Measurements from ENCODE around the gene DDC. TPM values are rescaled to one million over a fixed set of nuclear protein-coding genes. Genes with fewer than 3 reads are reported as not detected.
"Not testable (repeated sequence)": the region's sequence is repeated elsewhere in the genome, so short reads cannot be mapped to it uniquely, and the experiment has no call there.

DDC gene
- total and polyA plus RNA-seq, 9 donors: 0.24 to 3.3 (median 0.72) TPM

DNA sequence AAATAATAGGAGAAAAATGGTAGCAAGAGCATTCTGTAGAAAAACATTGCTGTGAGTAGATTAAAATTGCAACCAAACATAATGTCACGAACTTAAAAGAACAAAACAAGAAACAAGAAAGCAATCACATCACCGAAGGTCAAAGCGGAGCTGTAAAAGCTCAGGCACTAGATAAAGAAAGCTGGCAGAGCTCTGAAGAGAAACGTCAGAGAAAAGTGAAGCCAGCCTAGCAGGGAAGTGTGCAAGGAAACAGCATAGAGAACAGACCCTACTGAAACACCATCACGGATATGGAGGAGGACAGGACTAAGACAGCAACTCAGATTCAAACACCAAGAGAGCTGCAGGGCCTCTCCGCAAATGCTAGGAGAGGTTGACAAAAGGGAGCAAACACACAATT lies 22.5 kb upstream of the DDC start:
- no peak overlapping the region for H3K4me3 ChIP-seq
- no peaks in the 10 kb centered on the region for H3K27me3 ChIP-seq
- no peaks in the 10 kb centered on the region for H3K9me3 ChIP-seq
- H3K4me1 ChIP-seq (ENCODE audit: insufficient read depth): no peaks in the 10 kb centered on the region
- no peak for DNase-seq
- no peak overlapping the region for H3K27ac ChIP-seq
- intact Hi-C loops (cut with DNase I): no loop called here
- no peak for TF ChIP-seq EP300 (IDR thresholded peaks at IDR 0.05)
- TF ChIP-seq, protein P1, sequence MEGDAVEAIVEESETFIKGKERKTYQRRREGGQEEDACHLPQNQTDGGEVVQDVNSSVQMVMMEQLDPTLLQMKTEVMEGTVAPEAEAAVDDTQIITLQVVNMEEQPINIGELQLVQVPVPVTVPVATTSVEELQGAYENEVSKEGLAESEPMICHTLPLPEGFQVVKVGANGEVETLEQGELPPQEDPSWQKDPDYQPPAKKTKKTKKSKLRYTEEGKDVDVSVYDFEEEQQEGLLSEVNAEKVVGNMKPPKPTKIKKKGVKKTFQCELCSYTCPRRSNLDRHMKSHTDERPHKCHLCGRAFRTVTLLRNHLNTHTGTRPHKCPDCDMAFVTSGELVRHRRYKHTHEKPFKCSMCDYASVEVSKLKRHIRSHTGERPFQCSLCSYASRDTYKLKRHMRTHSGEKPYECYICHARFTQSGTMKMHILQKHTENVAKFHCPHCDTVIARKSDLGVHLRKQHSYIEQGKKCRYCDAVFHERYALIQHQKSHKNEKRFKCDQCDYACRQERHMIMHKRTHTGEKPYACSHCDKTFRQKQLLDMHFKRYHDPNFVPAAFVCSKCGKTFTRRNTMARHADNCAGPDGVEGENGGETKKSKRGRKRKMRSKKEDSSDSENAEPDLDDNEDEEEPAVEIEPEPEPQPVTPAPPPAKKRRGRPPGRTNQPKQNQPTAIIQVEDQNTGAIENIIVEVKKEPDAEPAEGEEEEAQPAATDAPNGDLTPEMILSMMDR (IDR thresholded peaks at IDR 0.05): no peak
- TF ChIP-seq POLR2A (IDR thresholded peaks at IDR 0.05): no peak
- WGBS, 3 donors: 63 to 72% (median 72%) methylated on average over 6 of the region's 6 CpGs
- H3K36me3 ChIP-seq: no peaks in the 10 kb centered on the region

DNA sequence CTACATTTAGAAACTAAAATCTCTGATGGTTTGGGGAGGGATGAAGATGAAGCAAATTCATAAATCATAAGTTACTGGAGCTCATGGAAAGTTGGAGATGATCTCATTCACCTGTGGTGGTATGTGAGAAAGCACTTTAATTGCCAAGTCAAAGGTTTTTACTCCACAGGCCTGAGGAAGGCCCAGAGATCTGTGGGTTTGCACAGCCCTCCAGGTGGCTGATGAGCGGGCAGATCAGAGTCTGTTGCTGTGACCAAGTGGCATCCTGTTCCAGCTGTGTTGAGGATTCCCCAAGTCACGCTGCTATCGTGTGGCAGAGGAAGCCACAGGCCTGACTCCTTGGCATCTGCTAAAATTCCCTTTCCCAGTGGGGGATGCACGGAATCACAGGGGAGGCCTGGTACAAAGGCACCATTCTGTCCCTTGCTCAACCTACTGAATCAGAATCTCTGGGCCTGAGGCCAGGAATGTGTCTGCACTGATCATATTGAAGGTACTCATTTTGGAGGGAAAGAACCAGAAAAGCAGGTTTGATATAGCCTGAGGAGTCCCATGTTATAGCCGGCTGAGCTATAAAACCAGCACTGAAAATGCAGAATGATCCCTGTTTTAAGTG lies 19.7 kb upstream of the DDC start:
- H3K9me3 ChIP-seq: no peaks in the 10 kb centered on the region
- no peak for TF ChIP-seq POLR2A (IDR thresholded peaks at IDR 0.05)
- TF ChIP-seq EP300 (IDR thresholded peaks at IDR 0.05): no peak
- TF ChIP-seq, protein P1 (IDR thresholded peaks at IDR 0.05): no peak
- no peak overlapping the region for H3K27ac ChIP-seq
- no peak for DNase-seq
- intact Hi-C loops (cut with DNase I): no loop called here
- no peaks in the 10 kb centered on the region for H3K27me3 ChIP-seq
- H3K4me1 ChIP-seq (ENCODE audit: insufficient read depth): no peaks in the 10 kb centered on the region
- H3K36me3 ChIP-seq: no peaks in the 10 kb centered on the region
- H3K4me3 ChIP-seq: no peak overlapping the region
- WGBS, 3 donors: 91 to 97% (median 96%) methylated on average over 5 of the region's 5 CpGs

DNA sequence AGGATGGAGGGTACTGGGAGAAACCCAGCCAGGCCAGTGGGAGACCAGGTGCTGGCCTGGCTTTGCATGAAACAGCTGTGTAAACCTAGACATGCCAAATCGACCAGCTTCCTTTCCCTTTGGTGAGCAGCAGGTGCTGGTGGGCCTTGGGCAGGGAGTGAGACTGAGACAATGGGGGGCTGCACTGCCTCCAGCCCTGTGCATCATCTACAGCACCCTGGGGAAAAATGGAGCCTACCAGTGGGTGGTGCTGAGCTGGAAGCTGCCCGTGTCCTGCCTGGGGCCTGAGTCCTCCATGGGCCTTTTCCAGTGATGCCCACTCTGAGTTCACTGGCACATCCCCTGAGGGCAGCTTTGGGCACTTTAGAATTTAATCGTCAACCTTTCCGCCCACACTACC lies 19.2 kb upstream of the DDC start:
- Histone ChIP-seq H3K27ac (no peak overlapping the region), H3K36me3 (no peaks in the 10 kb centered on the region), H3K27me3 (no peaks in the 10 kb centered on the region), H3K4me3 (no peak overlapping the region), H3K9me3 (no peaks in the 10 kb centered on the region), H3K4me1 (ENCODE audit: insufficient read depth) (no peaks in the 10 kb centered on the region)
- TF ChIP-seq EP300 (IDR thresholded peaks at IDR 0.05): no peak
- TF ChIP-seq, protein P1 (IDR thresholded peaks at IDR 0.05): no peak
- no peak for TF ChIP-seq POLR2A (IDR thresholded peaks at IDR 0.05)
- no peak for DNase-seq
- WGBS, 3 donors: 83 to 93% (median 86%) methylated on average over 4 of the region's 4 CpGs
- intact Hi-C loops (cut with DNase I): no loop called here

DNA sequence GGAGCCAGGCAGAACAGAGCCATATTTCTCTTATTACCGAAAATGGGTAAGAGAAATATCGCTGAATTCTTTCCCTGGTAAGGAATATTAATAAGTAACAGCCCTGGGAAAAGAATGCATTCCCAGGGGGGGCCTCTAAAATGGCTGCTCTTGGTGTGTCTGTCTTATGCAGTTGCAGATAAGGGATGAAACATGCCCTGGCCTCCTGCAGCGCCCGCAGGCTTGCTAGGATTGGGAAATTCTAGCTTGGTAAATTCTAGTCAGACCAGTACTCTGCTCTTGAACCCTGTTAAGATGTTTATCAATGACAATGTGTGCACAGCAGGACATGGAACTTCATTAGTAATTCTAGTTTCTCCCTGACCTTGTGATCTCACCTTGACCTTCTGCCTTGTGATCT lies 18.1 kb upstream of the DDC start:
- 92 to 96% (median 95%) methylated on average over 4 of the region's 4 CpGs for WGBS, 3 donors
- H3K36me3 ChIP-seq; H3K27ac ChIP-seq; H3K27me3 ChIP-seq; H3K4me3 ChIP-seq; H3K4me1 ChIP-seq (ENCODE audit: insufficient read depth); DNase-seq; intact Hi-C loops (cut with DNase I); H3K9me3 ChIP-seq: not testable (repeated sequence)

DNA sequence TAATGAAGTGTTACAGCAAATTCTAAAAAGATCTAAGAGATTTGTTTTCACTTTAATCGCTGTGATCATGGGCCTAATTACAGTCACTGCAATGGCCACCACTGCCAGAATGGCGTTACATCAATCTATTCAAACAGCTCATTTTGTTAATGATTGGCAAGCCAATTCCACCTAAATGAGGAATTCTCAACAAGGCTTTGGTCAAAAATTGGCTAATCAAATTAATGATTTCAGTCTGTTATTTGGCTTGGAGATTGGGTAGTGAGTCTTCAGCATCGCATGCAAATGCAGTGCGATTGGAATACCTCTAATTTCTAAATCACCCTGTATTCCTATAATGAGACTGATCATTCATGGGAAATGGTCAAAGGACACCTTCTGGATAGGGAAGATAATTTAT lies 17.1 kb upstream of the DDC start:
- H3K4me3 ChIP-seq; H3K27me3 ChIP-seq; intact Hi-C loops (cut with DNase I); H3K9me3 ChIP-seq; DNase-seq; H3K4me1 ChIP-seq (ENCODE audit: insufficient read depth); H3K36me3 ChIP-seq; H3K27ac ChIP-seq: not testable (repeated sequence)
- WGBS, 3 donors: 95 to 98% (median 95%) methylated on average over 4 of the region's 4 CpGs

DNA sequence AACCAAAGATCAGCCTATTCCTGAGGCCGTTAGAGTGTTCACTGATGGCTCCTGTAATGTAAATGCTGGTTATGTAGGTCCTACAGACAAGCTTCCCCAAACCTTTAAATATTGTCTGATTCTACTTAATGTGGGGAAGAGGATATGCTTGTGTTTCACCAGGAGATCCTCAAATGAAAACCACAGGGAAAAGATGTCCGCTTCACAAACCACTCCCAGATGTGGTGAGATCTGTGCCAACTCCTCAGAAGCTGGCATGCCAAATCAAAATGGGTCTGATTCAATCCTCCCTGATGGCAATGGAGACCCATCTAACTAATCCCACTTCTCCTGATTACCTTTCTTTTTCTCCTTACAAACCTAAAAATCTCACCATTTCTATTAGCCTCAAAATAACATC lies 15.5 kb upstream of the DDC start:
- 87 to 93% (median 90%) methylated on average over 2 of the region's 2 CpGs for WGBS, 3 donors

More for the DNA sequence above, 15.5 kb upstream of the DDC start:
- DNase-seq; H3K36me3 ChIP-seq; H3K27ac ChIP-seq; H3K27me3 ChIP-seq; intact Hi-C loops (cut with DNase I); H3K4me1 ChIP-seq (ENCODE audit: insufficient read depth); H3K9me3 ChIP-seq; H3K4me3 ChIP-seq: not testable (repeated sequence)

Data from ovary (tissue), 9 donors.